Effector CD8-positive, alpha-beta T cell (primary cell): Measurements from ENCODE around the gene PHF8.

ENCODE experiments used
- DNase-seq: peaks from one replicate; lab custom pipeline; 2025; lab: John Stamatoyannopoulos, UW

PHF8 gene

GRCh38 chrX:54012830-54013500 is 31.3 kb downstream of the PHF8 start:
- no peak for DNase-seq

GRCh38 chrX:54007682-54008081 is 36.6 kb downstream of the PHF8 start:
- no peak for DNase-seq

- no peak for DNase-seq
Measured at GRCh38 chrX:53997724-53998123, 46.5 kb downstream of the PHF8 start.

GRCh38 chrX:53992589-53992988 is 51.7 kb downstream of the PHF8 start:
- DNase-seq: no peak

- no peak for DNase-seq
Measured at GRCh38 chrX:53990171-53990570, 54.1 kb downstream of the PHF8 start.

GRCh38 chrX:53984895-53985294 is 59.4 kb downstream of the PHF8 start:
- DNase-seq: no peak

- DNase-seq: no peak
Measured at GRCh38 chrX:53974529-53974928, 69.7 kb downstream of the PHF8 start.

GRCh38 chrX:53969540-53969939 is 74.7 kb downstream of the PHF8 start:
- DNase-seq: no peak

- DNase-seq: no peak
Measured at GRCh38 chrX:53950130-53950733, 94.0 kb downstream of the PHF8 start.

- no peak for DNase-seq
Measured at GRCh38 chrX:53940180-53940579, 104.1 kb downstream of the PHF8 start.

GRCh38 chrX:53939127-53939526 is 105.1 kb downstream of the PHF8 start:
- DNase-seq: no peak

GRCh38 chrX:53930515-53931380 is 113.5 kb downstream of the PHF8 start:
- no peak for DNase-seq

GRCh38 chrX:53926030-53926429 is 118.2 kb downstream of the PHF8 start:
- no peak for DNase-seq

GRCh38 chrX:53918702-53919101 is 125.6 kb downstream of the PHF8 start:
- no peak for DNase-seq

- no peak for DNase-seq
Measured at GRCh38 chrX:53900623-53901022, 143.7 kb downstream of the PHF8 start.

GRCh38 chrX:53895270-53895669 is 149.0 kb downstream of the PHF8 start:
- no peak for DNase-seq
